Tibial nerve (tissue), 4 donors: Measurements from ENCODE around the gene LDAF1. TPM values are rescaled to one million over a fixed set of nuclear protein-coding genes. Genes with fewer than 3 reads are reported as not detected.
"Not testable (repeated sequence)": the region's sequence is repeated elsewhere in the genome, so short reads cannot be mapped to it uniquely, and the experiment has no call there.

ENCODE experiments used
- DNase-seq, 2 donors: peaks; one replicate each; pipeline ENCODE4 v3.0.0-alpha.2; 2019; ENCODE audit warnings: low spot score in 2 of 2
- H3K27ac ChIP-seq, 4 donors: fragments of 200-600 bp; sonication (generic) in 3 of 4; one replicate each; pipeline ENCODE4 v1.5.1; 2017 to 2019; ENCODE audit warnings: mild to moderate bottlenecking in 1 of 4
- H3K27me3 ChIP-seq, 2 donors: fragments of 200-600 bp; sonication (generic) in 1 of 2; one replicate each; pipeline versions ENCODE4 v1.5.1 to v1.6.0; 2017 to 2019
- H3K36me3 ChIP-seq, 3 donors: fragments of 200-600 bp; sonication (generic); one replicate each; pipeline ENCODE4 v1.5.1; 2018 to 2019
- H3K4me1 ChIP-seq, 4 donors: fragments of 200-600 bp; sonication (generic) in 3 of 4; one replicate each; pipeline ENCODE4 v1.5.1; 2017 to 2019
- H3K4me3 ChIP-seq, 4 donors: fragments of 200-600 bp; sonication (generic) in 3 of 4; one replicate each; pipeline ENCODE4 v1.5.1; 2017 to 2019; ENCODE audit warnings: mild to moderate bottlenecking in 1 of 4, moderate library complexity in 1 of 4
- H3K9me3 ChIP-seq, 4 donors: fragments of 200-600 bp; sonication (generic) in 3 of 4; one replicate each; pipeline ENCODE4 v1.5.1; 2017 to 2019
- EP300 ChIP-seq, 2 donors: sonication (generic); formaldehyde crosslinking; IDR thresholded peaks; one replicate each; pipeline ENCODE4 v1.6.1; 2017; ENCODE audit warnings: antibody characterized with exemption in 2 of 2, mild to moderate bottlenecking in 1 of 2
- POLR2A ChIP-seq, 2 donors: fragments of 450-650 bp; IDR thresholded peaks; one replicate each; pipeline ENCODE4 v1.6.1; 2017; ENCODE audit warnings: antibody characterized with exemption in 2 of 2, mild to moderate bottlenecking in 2 of 2, moderate library complexity in 2 of 2
- WGBS, 2 donors: methylation state at CpG; one replicate each; pipeline ENCODE4 v1.1.5; 2018; 5-methylcytosine and 5-hydroxymethylcytosine counted together
- total RNA-seq, 4 donors: library from RNA; depleted of rRNA; stranded (reverse); fragments of >200 nt; gene quantifications; one replicate each; pipeline ENCODE4 v1.1.0, GENCODE V29; 2016
- TF ChIP-seq, protein P1 (sequence below), 5 experiments: fragments of 200-600 bp in 3 of 5; fragments of 450-650 bp in 2 of 5; sonication (generic) in 3 of 5; IDR thresholded peaks; one replicate each; pipeline ENCODE4 v1.5.1; 2016 to 2019; ENCODE audit warnings: antibody characterized with exemption in 5 of 5, mild to moderate bottlenecking in 3 of 5, moderate library complexity in 2 of 5

LDAF1 gene
- 10 to 100 TPM; 24.3 to 57.0 (median 39.3) TPM for total RNA-seq

DNA sequence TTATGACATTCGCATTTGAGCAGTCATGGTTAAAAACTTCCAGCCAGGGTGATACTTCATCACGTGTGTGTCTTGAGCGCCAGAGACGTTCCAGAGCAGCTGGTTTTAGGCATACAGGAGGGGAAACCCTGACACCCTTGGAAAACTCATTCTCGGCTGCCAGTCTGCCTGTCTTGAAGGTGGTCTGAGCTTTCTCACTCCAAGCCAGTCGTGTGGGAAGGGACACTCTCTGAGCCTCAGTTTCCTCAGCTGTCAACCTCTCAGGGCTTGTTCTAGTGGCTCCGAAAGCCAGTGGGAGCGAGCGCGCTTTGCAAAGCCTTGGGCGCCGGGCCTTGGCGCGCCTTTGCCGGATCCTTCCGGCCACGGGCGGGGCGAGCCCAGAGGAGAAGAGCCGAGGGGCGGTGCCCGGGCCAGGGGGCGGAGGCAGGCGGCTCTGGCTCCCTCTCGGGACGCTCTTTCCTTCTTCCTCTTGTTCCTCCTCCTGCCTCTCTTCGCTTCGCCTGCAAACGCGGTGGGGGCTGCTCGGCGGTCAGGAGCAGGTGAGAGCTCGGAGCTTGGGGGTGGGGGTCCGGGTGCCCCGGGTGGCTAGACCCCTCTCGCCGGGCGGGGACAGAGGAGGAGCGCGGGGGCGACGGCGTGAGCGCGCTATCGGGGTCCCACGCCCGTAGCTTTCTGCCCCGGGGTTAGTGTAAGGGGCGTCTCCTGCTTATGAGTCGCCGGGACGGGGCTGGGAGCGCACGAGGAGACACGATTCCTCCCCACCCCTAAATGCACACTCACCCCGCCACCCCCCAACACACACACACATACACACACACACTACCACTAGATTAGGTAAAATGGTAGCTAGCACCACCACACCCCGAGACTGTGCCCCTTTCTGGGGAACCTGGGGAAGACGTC lies at the start of gene LDAF1:
Gene LDAF1, plus strand, starts transcription at position 467 of the 903 bp plus-strand sequence. CDS start 2,509 bp downstream, outside the sequence.
- H3K9me3 ChIP-seq: no peaks in the 10 kb centered on the region
- H3K27ac ChIP-seq: peak within 1 kb of the TSS; percentile 60 to 84 (median 78)
- peaks cover 0 to 9% (median 0%) of the 10 kb centered on the region in 3 donors for H3K36me3 ChIP-seq
- peak within 1 kb of the TSS; percentile 61 to 81 (median 65) for H3K4me3 ChIP-seq
- WGBS, 2 donors: 0% methylated on average over 29 to 51 of the region's 59 CpGs
- TF ChIP-seq, protein P1, sequence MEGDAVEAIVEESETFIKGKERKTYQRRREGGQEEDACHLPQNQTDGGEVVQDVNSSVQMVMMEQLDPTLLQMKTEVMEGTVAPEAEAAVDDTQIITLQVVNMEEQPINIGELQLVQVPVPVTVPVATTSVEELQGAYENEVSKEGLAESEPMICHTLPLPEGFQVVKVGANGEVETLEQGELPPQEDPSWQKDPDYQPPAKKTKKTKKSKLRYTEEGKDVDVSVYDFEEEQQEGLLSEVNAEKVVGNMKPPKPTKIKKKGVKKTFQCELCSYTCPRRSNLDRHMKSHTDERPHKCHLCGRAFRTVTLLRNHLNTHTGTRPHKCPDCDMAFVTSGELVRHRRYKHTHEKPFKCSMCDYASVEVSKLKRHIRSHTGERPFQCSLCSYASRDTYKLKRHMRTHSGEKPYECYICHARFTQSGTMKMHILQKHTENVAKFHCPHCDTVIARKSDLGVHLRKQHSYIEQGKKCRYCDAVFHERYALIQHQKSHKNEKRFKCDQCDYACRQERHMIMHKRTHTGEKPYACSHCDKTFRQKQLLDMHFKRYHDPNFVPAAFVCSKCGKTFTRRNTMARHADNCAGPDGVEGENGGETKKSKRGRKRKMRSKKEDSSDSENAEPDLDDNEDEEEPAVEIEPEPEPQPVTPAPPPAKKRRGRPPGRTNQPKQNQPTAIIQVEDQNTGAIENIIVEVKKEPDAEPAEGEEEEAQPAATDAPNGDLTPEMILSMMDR (IDR thresholded peaks at IDR 0.05): no peak
- TF ChIP-seq POLR2A (IDR thresholded peaks at IDR 0.05) (peak in 1 of 2 donors; percentile 41), EP300 (IDR thresholded peaks at IDR 0.05) (peak in 1 of 2 donors; percentile 57)
- peaks cover 0 to 59% (median 15%) of the 10 kb centered on the region in 4 donors for H3K4me1 ChIP-seq
- DNase-seq: peak; percentile 61 to 66
- H3K27me3 ChIP-seq: no peaks in the 10 kb centered on the region

DNA sequence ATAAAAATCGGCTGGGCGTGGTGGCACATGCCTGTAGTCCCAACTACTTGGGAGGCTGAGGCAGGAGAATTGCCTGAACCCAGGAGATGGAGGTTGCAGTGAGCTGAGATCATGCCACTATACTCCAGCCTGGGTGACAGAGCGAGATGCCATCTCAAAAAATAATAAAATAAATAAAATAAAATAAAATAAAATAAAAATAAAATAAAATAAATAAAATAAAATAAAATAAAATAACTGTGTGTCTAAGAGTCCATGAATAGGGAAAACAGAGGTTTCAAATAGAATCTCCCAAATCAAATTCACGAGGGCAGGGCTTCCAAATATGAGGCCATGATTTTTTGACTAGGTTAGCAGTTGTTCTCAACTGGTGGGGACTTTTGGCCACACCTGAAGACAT lies 42.9 kb upstream of the LDAF1 start:
- WGBS, 2 donors: 89 to 94% methylated on average over 4 of the region's 4 CpGs
- not testable (repeated sequence) for H3K27me3 ChIP-seq, H3K36me3 ChIP-seq, DNase-seq, H3K9me3 ChIP-seq, H3K4me1 ChIP-seq, H3K27ac ChIP-seq, H3K4me3 ChIP-seq

DNA sequence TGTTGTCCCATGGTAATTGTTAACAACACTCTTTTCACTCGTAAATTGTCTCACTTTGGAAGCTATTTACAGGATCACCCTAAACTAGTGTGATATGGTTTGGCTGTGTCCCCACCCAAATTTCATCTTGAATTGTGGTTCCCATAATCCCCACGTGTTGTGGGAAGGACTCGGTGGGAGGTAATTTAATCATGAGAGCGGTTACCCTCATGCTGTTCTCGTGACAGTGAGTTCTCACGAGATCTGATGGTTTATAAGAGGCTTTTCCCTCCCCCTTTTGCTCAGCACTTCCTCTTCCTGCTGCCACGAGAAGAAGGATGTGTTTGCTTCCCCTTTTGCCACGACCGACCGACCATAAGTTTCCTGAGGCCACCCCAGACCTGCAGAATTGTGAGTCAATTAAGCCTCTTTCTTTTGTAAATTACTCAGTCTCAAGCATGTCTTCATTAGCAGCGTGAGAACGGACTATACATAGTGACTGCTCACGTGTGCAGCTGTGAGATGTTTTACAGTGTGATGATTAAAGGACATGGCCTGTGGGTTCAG lies 42.3 kb upstream of the LDAF1 start:
- Histone ChIP-seq H3K27me3 (no peaks in the 10 kb centered on the region), H3K36me3 (no peaks in the 10 kb centered on the region), H3K4me1 (no peaks in the 10 kb centered on the region), H3K27ac (no peak overlapping the region), H3K4me3 (no peak overlapping the region), H3K9me3 (no peaks in the 10 kb centered on the region)
- 43 to 49% methylated on average over 13 of the region's 13 CpGs for WGBS, 2 donors
- no peak for DNase-seq
- TF ChIP-seq, protein P1 (IDR thresholded peaks at IDR 0.05): no peak
- TF ChIP-seq EP300 (IDR thresholded peaks at IDR 0.05) (no peak), POLR2A (IDR thresholded peaks at IDR 0.05) (no peak)

DNA sequence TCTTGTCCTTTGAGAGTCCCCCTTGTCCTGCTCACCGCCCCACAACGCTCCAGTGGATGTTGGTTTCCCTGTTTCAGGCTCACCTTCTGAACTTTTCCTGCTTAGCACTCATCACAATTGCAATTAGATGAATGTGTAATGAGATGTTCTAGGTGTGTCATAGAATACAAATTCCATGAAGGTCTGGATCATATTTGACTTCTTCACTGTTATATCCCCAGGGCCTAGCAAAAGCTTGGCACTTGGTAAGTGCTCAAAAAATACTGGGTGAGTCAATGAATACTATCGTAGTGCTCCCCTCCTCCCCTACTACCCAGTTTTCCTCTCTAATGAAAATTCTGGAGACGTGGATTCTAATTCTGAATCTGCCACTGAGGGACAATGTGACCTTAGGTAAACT lies 40.9 kb upstream of the LDAF1 start:
- Histone ChIP-seq H3K4me1 (no peaks in the 10 kb centered on the region), H3K4me3 (no peak overlapping the region), H3K27ac (no peak overlapping the region), H3K27me3 (no peaks in the 10 kb centered on the region), H3K9me3 (no peaks in the 10 kb centered on the region), H3K36me3 (no peaks in the 10 kb centered on the region)
- TF ChIP-seq POLR2A (IDR thresholded peaks at IDR 0.05) (no peak), EP300 (IDR thresholded peaks at IDR 0.05) (no peak)
- TF ChIP-seq, protein P1 (IDR thresholded peaks at IDR 0.05): no peak
- 79 to 85% methylated on average over 4 of the region's 4 CpGs for WGBS, 2 donors
- no peak for DNase-seq

DNA sequence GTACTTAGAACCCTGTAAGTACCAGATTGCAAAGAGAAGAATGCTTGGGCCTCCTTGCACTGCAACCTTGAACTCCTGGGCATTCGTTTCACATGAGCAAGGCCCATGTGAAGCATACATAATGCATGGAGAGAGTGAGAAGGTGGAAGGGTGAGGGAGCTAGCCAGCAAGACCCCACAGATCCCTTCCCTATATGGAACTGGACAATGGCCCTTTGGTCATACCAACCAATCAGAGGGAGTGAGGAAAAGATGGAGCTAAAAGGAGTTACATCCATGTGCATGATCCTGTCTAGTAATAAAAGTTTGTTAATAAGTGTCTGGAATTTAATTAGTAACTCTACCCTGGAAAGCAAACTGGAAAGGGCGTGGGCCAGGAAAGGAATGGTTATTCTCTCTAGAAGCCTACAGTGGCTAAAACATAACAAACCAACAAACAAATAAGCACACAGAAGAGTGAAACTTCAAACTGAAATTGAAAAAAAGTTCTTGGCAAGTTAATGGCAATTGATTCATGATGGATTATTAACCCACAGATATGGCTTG lies 37.4 kb upstream of the LDAF1 start:
- Histone ChIP-seq H3K27ac (no peak overlapping the region), H3K4me1 (no peaks in the 10 kb centered on the region), H3K27me3 (no peaks in the 10 kb centered on the region), H3K9me3 (no peaks in the 10 kb centered on the region), H3K4me3 (no peak overlapping the region), H3K36me3 (no peaks in the 10 kb centered on the region)
- TF ChIP-seq, protein P1 (IDR thresholded peaks at IDR 0.05): no peak
- TF ChIP-seq POLR2A (IDR thresholded peaks at IDR 0.05) (no peak), EP300 (IDR thresholded peaks at IDR 0.05) (no peak)
- DNase-seq: no peak
- 72 to 79% methylated on average over 2 of the region's 2 CpGs for WGBS, 2 donors
